Effector memory CD8-positive, alpha-beta T cell (primary cell): ENCODE data around the gene DIPK1B.

Source experiments
- ATAC-seq: fragments of 150-1000 bp; cut with Tn5 transposase; replicated peaks from 2 replicates; pipeline ENCODE4 v1.10.0; 2021; ENCODE audit warnings: mild to moderate bottlenecking, moderate library complexity
- DNase-seq, 3 experiments: peaks; one replicate each; pipeline ENCODE4 v3.0.0; 2021
- H3K27ac Mint-ChIP-seq, 2 donors: one replicate each; pipeline ENCODE4 v1.8.0; 2022; ENCODE audit warnings: mild to moderate bottlenecking in 2 of 2, mixed read lengths in 2 of 2, moderate library complexity in 2 of 2
- H3K27me3 Mint-ChIP-seq, 2 donors: one replicate each; pipeline ENCODE4 v1.8.0; 2022; ENCODE audit warnings: mixed read lengths in 2 of 2
- H3K36me3 Mint-ChIP-seq: one replicate; pipeline ENCODE4 v1.8.0; 2022; ENCODE audit warnings: mild to moderate bottlenecking, moderate library complexity, mixed read lengths; ENCODE audit not compliant: insufficient read depth
- H3K4me1 Mint-ChIP-seq, 2 donors: one replicate each; pipeline ENCODE4 v1.8.0; 2022; ENCODE audit warnings: low read depth in 2 of 2, mixed read lengths in 2 of 2
- H3K4me3 Mint-ChIP-seq, 2 donors: one replicate each; pipeline ENCODE4 v1.8.0; 2022; ENCODE audit warnings: mild to moderate bottlenecking in 2 of 2, mixed read lengths in 2 of 2, moderate library complexity in 2 of 2
- H3K9me3 Mint-ChIP-seq, 2 donors: one replicate each; pipeline ENCODE4 v1.8.0; 2022; ENCODE audit warnings: mixed read lengths in 2 of 2

DIPK1B gene

GRCh38 chr9:136669791-136670464 is 42.4 kb upstream of the DIPK1B start:
- ATAC-seq (no peak), DNase-seq (no peak)
- H3K27ac Mint-ChIP-seq = no peak overlapping the region
- no peaks in the 10 kb centered on the region for H3K9me3 Mint-ChIP-seq
- peaks cover 0 to 14% of the 10 kb centered on the region in 2 donors for H3K4me1 Mint-ChIP-seq
- peaks cover 3 to 24% of the 10 kb centered on the region in 2 donors for H3K27me3 Mint-ChIP-seq
- H3K4me3 Mint-ChIP-seq = no peak overlapping the region
- no peaks in the 10 kb centered on the region for H3K36me3 Mint-ChIP-seq

GRCh38 chr9:136670576-136671253 is 41.7 kb upstream of the DIPK1B start:
- no peaks in the 10 kb centered on the region for H3K36me3 Mint-ChIP-seq
- H3K4me3 Mint-ChIP-seq = no peak overlapping the region
- H3K9me3 Mint-ChIP-seq = no peaks in the 10 kb centered on the region
- peaks cover 0 to 11% of the 10 kb centered on the region in 2 donors for H3K4me1 Mint-ChIP-seq
- H3K27me3 Mint-ChIP-seq = peaks cover 0 to 19% of the 10 kb centered on the region in 2 donors
- H3K27ac Mint-ChIP-seq = no peak overlapping the region
- no peak for DNase-seq
- no peak for ATAC-seq

GRCh38 chr9:136671254-136671614 is 41.1 kb upstream of the DIPK1B start:
- Mint-ChIP-seq H3K4me3 (no peak overlapping the region), H3K27me3 (peaks cover 0 to 19% of the 10 kb centered on the region in 2 donors), H3K4me1 (peaks cover 0 to 11% of the 10 kb centered on the region in 2 donors), H3K9me3 (no peaks in the 10 kb centered on the region), H3K36me3 (no peaks in the 10 kb centered on the region), H3K27ac (no peak overlapping the region)
- ATAC-seq = no peak
- DNase-seq = no peak

- no peak overlapping the region for H3K27ac Mint-ChIP-seq
- DNase-seq (peak; percentile 45 to 51 (median 51)), ATAC-seq (peak; percentile 71)
- peaks cover 0 to 7% of the 10 kb centered on the region in 2 donors for H3K4me1 Mint-ChIP-seq
- peaks cover 0 to 19% of the 10 kb centered on the region in 2 donors for H3K27me3 Mint-ChIP-seq
- H3K9me3 Mint-ChIP-seq = no peaks in the 10 kb centered on the region
- H3K36me3 Mint-ChIP-seq = no peaks in the 10 kb centered on the region
- no peak overlapping the region for H3K4me3 Mint-ChIP-seq
These were observed 40.5 kb upstream of the DIPK1B start for GRCh38 chr9:136671646-136672430.

GRCh38 chr9:136672431-136673087 is 39.8 kb upstream of the DIPK1B start:
- Mint-ChIP-seq H3K36me3 (no peaks in the 10 kb centered on the region), H3K4me3 (no peak overlapping the region), H3K27me3 (peaks cover 0 to 19% of the 10 kb centered on the region in 2 donors), H3K27ac (no peak overlapping the region), H3K9me3 (no peaks in the 10 kb centered on the region), H3K4me1 (peaks cover 0 to 7% of the 10 kb centered on the region in 2 donors)
- DNase-seq = no peak
- no peak for ATAC-seq

GRCh38 chr9:136673088-136673974 is 39.0 kb upstream of the DIPK1B start:
- no peak overlapping the region for H3K27ac Mint-ChIP-seq

GRCh38 chr9:136673975-136674785 is 38.2 kb upstream of the DIPK1B start:
- Mint-ChIP-seq H3K36me3 (no peaks in the 10 kb centered on the region), H3K9me3 (no peaks in the 10 kb centered on the region), H3K27me3 (peaks cover 0 to 10% of the 10 kb centered on the region in 2 donors), H3K27ac (peak overlapping the region in 1 of 2 donors; percentile 68), H3K4me1 (peaks cover 0 to 6% of the 10 kb centered on the region in 2 donors), H3K4me3 (no peak overlapping the region)
- DNase-seq (no peak), ATAC-seq (no peak)

More at GRCh38 chr9:136673088-136673974, 39.0 kb upstream of the DIPK1B start:
- H3K4me1 Mint-ChIP-seq = peaks cover 0 to 7% of the 10 kb centered on the region in 2 donors
- ATAC-seq = no peak
- no peaks in the 10 kb centered on the region for H3K36me3 Mint-ChIP-seq
- no peaks in the 10 kb centered on the region for H3K9me3 Mint-ChIP-seq
- DNase-seq = no peak
- no peak overlapping the region for H3K4me3 Mint-ChIP-seq
- peaks cover 0 to 19% of the 10 kb centered on the region in 2 donors for H3K27me3 Mint-ChIP-seq

- Mint-ChIP-seq H3K4me1 (peaks cover 0 to 11% of the 10 kb centered on the region in 2 donors), H3K9me3 (no peaks in the 10 kb centered on the region), H3K27me3 (peaks cover 0 to 3% of the 10 kb centered on the region in 2 donors), H3K36me3 (no peaks in the 10 kb centered on the region), H3K27ac (peak overlapping the region in 1 of 2 donors; percentile 68), H3K4me3 (no peak overlapping the region)
- ATAC-seq (no peak), DNase-seq (no peak)
These were observed 37.5 kb upstream of the DIPK1B start for GRCh38 chr9:136674786-136675349.

GRCh38 chr9:136675477-136676296 is 36.7 kb upstream of the DIPK1B start:
- Mint-ChIP-seq H3K4me3 (no peak overlapping the region), H3K27ac (no peak overlapping the region), H3K4me1 (peaks cover 0 to 12% of the 10 kb centered on the region in 2 donors), H3K27me3 (no peaks in the 10 kb centered on the region), H3K36me3 (no peaks in the 10 kb centered on the region), H3K9me3 (no peaks in the 10 kb centered on the region)
- DNase-seq (no peak), ATAC-seq (no peak)

- ATAC-seq (no peak), DNase-seq (no peak)
- no peaks in the 10 kb centered on the region for H3K9me3 Mint-ChIP-seq
- H3K27me3 Mint-ChIP-seq = no peaks in the 10 kb centered on the region
- peaks cover 3% of the 10 kb centered on the region for H3K36me3 Mint-ChIP-seq
- no peak overlapping the region for H3K4me3 Mint-ChIP-seq
- no peak overlapping the region for H3K27ac Mint-ChIP-seq
- H3K4me1 Mint-ChIP-seq = peaks cover 0 to 12% of the 10 kb centered on the region in 2 donors
These were observed 36.0 kb upstream of the DIPK1B start for GRCh38 chr9:136676297-136676794.
